A673 (cell line): ENCODE data around the gene CDK5RAP2. TPM values are rescaled to one million over a fixed set of nuclear protein-coding genes. Genes with fewer than 3 reads are reported as not detected.

Experiments used
- BruUV-seq: library from RNA; stranded (reverse); fragments of 400-500 nt; replicated peaks from 2 replicates; lab custom pipeline; 2021; lab: Mats Ljungman, UMichigan
- CTCF ChIA-PET: fragments of 300-600 bp; sonication (Branson Sonifier 250); formaldehyde crosslinking; loops from one replicate; lab custom pipeline; 2022; ENCODE audit warnings: antibody characterized with exemption; lab: Charles Lee
- POLR2A ChIA-PET: fragments of 300-600 bp; sonication (Branson Sonifier 250); formaldehyde crosslinking; loops from one replicate; lab custom pipeline; 2022; ENCODE audit warnings: antibody characterized with exemption; ENCODE audit not compliant: low non-redundant PET; lab: Charles Lee
- DNase-seq: peaks from one replicate; pipeline ENCODE4 v3.0.0-alpha.2; 2015; ENCODE audit warnings: low spot score
- H3K27ac ChIP-seq: fragments of 200-600 bp; sonication (generic); 2 replicates; pipeline ENCODE4 v1.5.1; 2016; ENCODE audit warnings: mixed run types, low read depth, mild to moderate bottlenecking, mixed read lengths, antibody characterized with exemption, low read length; ENCODE audit not compliant: poor library complexity, severe bottlenecking
- H3K27me3 ChIP-seq: fragments of 200-600 bp; sonication (generic); replicated peaks from 2 replicates; pipeline ENCODE4 v1.6.1; 2017; ENCODE audit warnings: mixed run types, low read depth, mild to moderate bottlenecking, mixed read lengths, antibody characterized with exemption, low read length; ENCODE audit not compliant: insufficient read depth, poor library complexity
- H3K36me3 ChIP-seq: fragments of 200-600 bp; sonication (generic); 2 replicates; pipeline ENCODE4 v1.6.1; 2016; ENCODE audit warnings: mixed run types, mild to moderate bottlenecking, mixed read lengths, antibody characterized with exemption, low read length; ENCODE audit not compliant: insufficient read depth, poor library complexity, severe bottlenecking
- H3K4me1 ChIP-seq: fragments of 200-600 bp; sonication (generic); 2 replicates; pipeline ENCODE4 v1.6.1; 2017; ENCODE audit warnings: mixed run types, mild to moderate bottlenecking, mixed read lengths, antibody characterized with exemption, low read length; ENCODE audit not compliant: insufficient read depth, poor library complexity, severe bottlenecking
- H3K4me3 ChIP-seq: fragments of 200-600 bp; sonication (generic); 2 replicates; pipeline ENCODE4 v1.5.1; 2016; ENCODE audit warnings: low read depth, mixed run types, mild to moderate bottlenecking, mixed read lengths, low read length; ENCODE audit not compliant: poor library complexity, severe bottlenecking
- H3K9me3 ChIP-seq: fragments of 200-600 bp; sonication (generic); 2 replicates; pipeline ENCODE4 v1.6.1; 2016; ENCODE audit warnings: mixed run types, low read depth, mild to moderate bottlenecking, mixed read lengths, antibody characterized with exemption, low read length; ENCODE audit not compliant: poor library complexity, severe bottlenecking
- CTCF ChIP-seq: fragments of 300-800, 200-600 bp; sonication (generic); conservative IDR thresholded peaks from 2 replicates; pipeline ENCODE4 v1.5.1; 2017; ENCODE audit warnings: low read depth, mild to moderate bottlenecking, antibody characterized with exemption, low read length, moderate library complexity, mixed read lengths
- EZH2 ChIP-seq: fragments of 200-600 bp; sonication (generic); IDR thresholded peaks from 2 replicates; pipeline ENCODE4 v1.6.1; 2017; ENCODE audit warnings: borderline replicate concordance, low read depth, mild to moderate bottlenecking, mixed read lengths, antibody characterized with exemption, low read length; ENCODE audit not compliant: poor library complexity, severe bottlenecking
- intact Hi-C: fragments of 100-400 bp; cut with micrococcal nuclease; formaldehyde crosslinking; loops from one replicate; pipeline ENCODE4 v1.10.0; 2022; ENCODE audit not compliant: unreplicated experiment
- total RNA-seq: library from RNA; stranded (reverse); gene quantifications from 2 replicates; pipeline ENCODE4 v1.2.3, GENCODE V29; 2021

Gene CDK5RAP2
- total RNA-seq, 1 experiment from 2014 or later, result 94.5 TPM

GRCh38 chr9:120390637-120391190, 189.3 kb downstream of the CDK5RAP2 start:
- no peaks in the 10 kb centered on the region for H3K4me1 ChIP-seq
- no peaks in the 10 kb centered on the region for H3K9me3 ChIP-seq
- ChIA-PET POLR2A (no interaction called here), CTCF (no interaction called here)
- no TSS peak for BruUV-seq
- TF ChIP-seq EZH2, result no peak
- TF ChIP-seq CTCF, result no peak
- DNase-seq, result no peak
- H3K36me3 ChIP-seq, result peaks cover 50% of the 10 kb centered on the region
- intact Hi-C loops, result no loop called here
- H3K4me3 ChIP-seq, result no peak overlapping the region
- H3K27ac ChIP-seq, result no peak overlapping the region
- no peaks in the 10 kb centered on the region for H3K27me3 ChIP-seq

- DNase-seq, result no peak
- POLR2A ChIA-PET, result no interaction called here
- Histone ChIP-seq H3K4me3 (no peak overlapping the region), H3K27ac (no peak overlapping the region), H3K4me1 (no peaks in the 10 kb centered on the region), H3K9me3 (no peaks in the 10 kb centered on the region), H3K27me3 (no peaks in the 10 kb centered on the region), H3K36me3 (peaks cover 43% of the 10 kb centered on the region)
- BruUV-seq, result no TSS peak
- CTCF ChIA-PET, result no interaction called here
- intact Hi-C loops, result no loop called here
- TF ChIP-seq EZH2 (no peak), CTCF (no peak)
Observed at GRCh38 chr9:120389867-120390266, 190.1 kb downstream of the CDK5RAP2 start.

GRCh38 chr9:120389300-120389699, 190.7 kb downstream of the CDK5RAP2 start:
- no peak overlapping the region for H3K27ac ChIP-seq
- ChIA-PET CTCF (no interaction called here), POLR2A (no interaction called here)
- no peaks in the 10 kb centered on the region for H3K27me3 ChIP-seq
- no peak for DNase-seq
- BruUV-seq, result no TSS peak
- peaks cover 37% of the 10 kb centered on the region for H3K36me3 ChIP-seq
- intact Hi-C loops, result no loop called here
- no peaks in the 10 kb centered on the region for H3K9me3 ChIP-seq
- H3K4me3 ChIP-seq, result no peak overlapping the region
- no peaks in the 10 kb centered on the region for H3K4me1 ChIP-seq
- TF ChIP-seq EZH2, result no peak
- TF ChIP-seq CTCF, result no peak
